ENCODE measurements around the gene PSEN2. TPM values are rescaled to one million over a fixed set of nuclear protein-coding genes. Genes with fewer than 3 reads are reported as not detected.

The PSEN2 gene
- total and polyA plus RNA-seq, 9 of the 15 experiments (the other 6 are each of a cell fraction or from before 2014, with no cell fraction given), result 2.3 to 21.5 (median 13.7) TPM

- peak; percentile 91 for TF ChIP-seq PHF20 (IDR thresholded peaks at IDR 0.05; ENCODE audit: partially characterized antibody)
- TF ChIP-seq NFIX (CRISPR knock-in tag; IDR thresholded peaks at IDR 0.05; ENCODE audit: low read depth), result no peak
- peak in 1 of 3 experiments; percentile 71; a peak in 2 of 6 replicates for TF ChIP-seq ZBTB11 (CRISPR knock-in tag; IDR thresholded peaks at IDR 0.05)
- TF ChIP-seq ETV6 (IDR thresholded peaks at IDR 0.05; ENCODE audit: borderline replicate concordance in 1 of 2, low read depth in 2 of 2, low read length in 1 of 2), result no peak
- TF ChIP-seq ETV6 (CRISPR knock-in tag; IDR thresholded peaks at IDR 0.05; ENCODE audit: borderline replicate concordance), result no peak
- TF ChIP-seq PKNOX1 (IDR thresholded peaks at IDR 0.05), result 0 out of 2 replicates have a peak, but pooled peaks have one; percentile 10
- TF ChIP-seq EP300 (IDR thresholded peaks at IDR 0.05; ENCODE audit: low read length), result no peak
- TF ChIP-seq PRDM10 (IDR thresholded peaks at IDR 0.05; ENCODE audit: partially characterized antibody), result no peak
Observed at GRCh38 chr1:226870026-226870400, 403 bp upstream of the PSEN2 start (continued).
